Gastrocnemius medialis (tissue), 4 donors: ENCODE data around the gene HAPLN2.

ENCODE experiments used
- CTCF ChIP-seq, 5 experiments: fragments of 450-650 bp in 3 of 5; fragments of 200-600 bp in 2 of 5; sonication (generic) in 2 of 5; IDR thresholded peaks in 4 of 5; conservative IDR thresholded peaks in 1 of 5; 1 replicate in 4 of 5; 2 replicates in 1 of 5; pipeline ENCODE4 v1.5.1; 2016 to 2019; ENCODE audit warnings: antibody characterized with exemption in 5 of 5, mild to moderate bottlenecking in 3 of 5, moderate library complexity in 3 of 5
- POLR2A ChIP-seq, 2 donors: fragments of 450-650 bp; IDR thresholded peaks; one replicate each; pipeline ENCODE4 v1.6.1; 2017; ENCODE audit warnings: antibody characterized with exemption in 2 of 2, mild to moderate bottlenecking in 2 of 2, moderate library complexity in 2 of 2

- TF ChIP-seq CTCF (IDR thresholded peaks at IDR 0.05 in 4 of 5, conservative IDR thresholded peaks at IDR 0.05 in 1 of 5) (no peak), POLR2A (IDR thresholded peaks at IDR 0.05) (no peak)
Measured at GRCh38 chr1:156646738-156647211, 27.6 kb downstream of the HAPLN2 start.
